Osteoblast (primary cell): ENCODE results near the gene NCKAP5. TPM values are rescaled to one million over a fixed set of nuclear protein-coding genes. Genes with fewer than 3 reads are reported as not detected.

Experiments
- DNase-seq: peaks from one replicate; pipeline ENCODE4 v3.0.0; 2011; ENCODE audit warnings: low spot score, mixed read lengths; ENCODE audit not compliant: insufficient read length; ENCODE audit errors: missing footprints
- H2AFZ ChIP-seq: 2 replicates; pipeline ENCODE4 v1.6.0; 2011; ENCODE audit warnings: mild to moderate bottlenecking, low read length
- H3K27ac ChIP-seq: 2 replicates; pipeline ENCODE4 v1.5.1; 2011; ENCODE audit warnings: mild to moderate bottlenecking, low read depth, low read length, moderate library complexity
- H3K27me3 ChIP-seq: 2 replicates; pipeline ENCODE4 v1.6.0; 2012; ENCODE audit warnings: mild to moderate bottlenecking, control low read depth, inconsistent platforms, low read length, moderate library complexity; ENCODE audit not compliant: insufficient read depth
- H3K36me3 ChIP-seq: 2 replicates; pipeline ENCODE4 v1.5.1; 2011; ENCODE audit warnings: mild to moderate bottlenecking, low read length, control low read depth, moderate library complexity; ENCODE audit not compliant: insufficient read depth
- H3K4me1 ChIP-seq: 2 replicates; pipeline ENCODE4 v1.5.1; 2011; ENCODE audit warnings: mild to moderate bottlenecking, low read length, control low read depth, moderate library complexity; ENCODE audit not compliant: insufficient read depth
- H3K4me2 ChIP-seq: 2 replicates; pipeline ENCODE4 v1.6.0; 2011; ENCODE audit warnings: mild to moderate bottlenecking, low read length; ENCODE audit not compliant: insufficient read depth
- H3K4me3 ChIP-seq: fragments of 200-600 bp; sonication (generic); 3 replicates; pipeline ENCODE4 v1.5.1; 2012; ENCODE audit warnings: mild to moderate bottlenecking, low read length, inconsistent platforms; ENCODE audit not compliant: insufficient read depth
- H3K79me2 ChIP-seq: 2 replicates; pipeline ENCODE4 v1.6.0; 2012; ENCODE audit warnings: mild to moderate bottlenecking, low read length, control low read depth, inconsistent platforms; ENCODE audit not compliant: insufficient read depth
- H3K9me3 ChIP-seq: 2 replicates; pipeline ENCODE4 v1.5.1; 2011; ENCODE audit warnings: low read depth, low read length, control low read depth
- H4K20me1 ChIP-seq: 2 replicates; pipeline ENCODE4 v1.6.0; 2012; ENCODE audit warnings: mild to moderate bottlenecking, low read length, control low read depth; ENCODE audit not compliant: insufficient read depth
- CTCF ChIP-seq: IDR thresholded peaks from 2 replicates; pipeline ENCODE4 v1.5.1; 2011; ENCODE audit warnings: mild to moderate bottlenecking, low read depth, low read length, moderate library complexity; ENCODE audit errors: extremely low read depth
- total RNA-seq: library from RNA; depleted of rRNA; stranded (reverse); fragments of >200 nt; gene quantifications from 2 replicates; pipeline ENCODE4 v1.2.3, GENCODE V29; 2012

The NCKAP5 gene
- total RNA-seq, 1 donor = 1.8 TPM

GRCh38 chr2:133571249-133571648 lies 3.0 kb upstream of the NCKAP5 start:
- Histone ChIP-seq H4K20me1 (no peaks in the 10 kb centered on the region), H3K4me1 (peaks cover 21% of the 10 kb centered on the region), H3K27me3 (no peaks in the 10 kb centered on the region), H2AFZ (no peak overlapping the region), H3K4me3 (no peak overlapping the region), H3K27ac (no peak overlapping the region), H3K9me3 (no peaks in the 10 kb centered on the region), H3K79me2 (no peaks in the 10 kb centered on the region), H3K36me3 (no peaks in the 10 kb centered on the region), H3K4me2 (no peak overlapping the region)
- TF ChIP-seq CTCF = no peak
- DNase-seq = no peak

GRCh38 chr2:133570542-133570941 lies 2.3 kb upstream of the NCKAP5 start:
- Histone ChIP-seq H3K36me3 (no peaks in the 10 kb centered on the region), H3K27ac (no peak overlapping the region), H2AFZ (no peak overlapping the region), H3K4me2 (no peak overlapping the region), H4K20me1 (no peaks in the 10 kb centered on the region), H3K27me3 (no peaks in the 10 kb centered on the region), H3K9me3 (no peaks in the 10 kb centered on the region), H3K4me1 (peaks cover 21% of the 10 kb centered on the region), H3K4me3 (no peak overlapping the region), H3K79me2 (no peaks in the 10 kb centered on the region)
- no peak for DNase-seq
- no peak for TF ChIP-seq CTCF

- H3K36me3 ChIP-seq = no peaks in the 10 kb centered on the region
- H2AFZ ChIP-seq = no peak overlapping the region
- H3K4me2 ChIP-seq = no peak overlapping the region
- no peaks in the 10 kb centered on the region for H3K27me3 ChIP-seq
- TF ChIP-seq CTCF = no peak
- H3K79me2 ChIP-seq = no peaks in the 10 kb centered on the region
- H3K27ac ChIP-seq = no peak overlapping the region
- peaks cover 21% of the 10 kb centered on the region for H3K4me1 ChIP-seq
- H3K9me3 ChIP-seq = no peaks in the 10 kb centered on the region
- H3K4me3 ChIP-seq = no peak overlapping the region
- no peaks in the 10 kb centered on the region for H4K20me1 ChIP-seq
- no peak for DNase-seq
Observed at GRCh38 chr2:133569286-133569830, 1.1 kb upstream of the NCKAP5 start.

- no peak for TF ChIP-seq CTCF
- DNase-seq = no peak
- Histone ChIP-seq H3K27ac (peak overlapping the region; percentile 42), H3K79me2 (no peaks in the 10 kb centered on the region), H2AFZ (peak overlapping the region; percentile 95), H3K4me1 (peaks cover 21% of the 10 kb centered on the region), H3K9me3 (no peaks in the 10 kb centered on the region), H3K36me3 (no peaks in the 10 kb centered on the region), H4K20me1 (no peaks in the 10 kb centered on the region), H3K4me2 (peak overlapping the region; percentile 86), H3K27me3 (no peaks in the 10 kb centered on the region), H3K4me3 (peak overlapping the region; percentile 72)
Observed at GRCh38 chr2:133568598-133568997, 335 bp upstream of the NCKAP5 start.
